SK-N-SH (cell line): ENCODE data around the gene KIF13A. TPM values are rescaled to one million over a fixed set of nuclear protein-coding genes. Genes with fewer than 3 reads are reported as not detected.

Experiments used
- CTCF ChIA-PET: fragments of 300-600, 350-600 bp; formaldehyde crosslinking; extraction: SDS; loops from one replicate; lab custom pipeline; 2021; lab: Yijun Ruan, JAX
- POLR2A ChIA-PET: fragments of 350-600 bp; sonication (Branson Sonifier 250); formaldehyde crosslinking; extraction: SDS; loops from one replicate; lab custom pipeline; 2020; ENCODE audit warnings: antibody characterized with exemption, inconsistent platforms; lab: Yijun Ruan, JAX
- DNase-seq: peaks from one replicate; pipeline ENCODE4 v3.0.0; 2012
- H2AFZ ChIP-seq: fragments of 200-600 bp; sonication (generic); 2 replicates; pipeline ENCODE4 v1.8.1; 2016; ENCODE audit warnings: antibody characterized with exemption, mild to moderate bottlenecking, low read depth
- H3F3A ChIP-seq: fragments of 200-600 bp; sonication (generic); replicated peaks from 2 replicates; pipeline ENCODE3; 2016; ENCODE audit warnings: antibody characterized with exemption, mild to moderate bottlenecking; ENCODE audit not compliant: insufficient read depth
- H3K27ac ChIP-seq, 2 experiments: fragments of 200-500 bp in 1 of 2; fragments of 200-600 bp in 1 of 2; sonication (Bioruptor generic) in 1 of 2; sonication (generic), shearing (Covaris generic) in 1 of 2; 2 replicates each; pipeline versions ENCODE4 v1.5.1 to v1.6.1; 2014 to 2016; ENCODE audit warnings: low read depth in 2 of 2, inconsistent platforms in 1 of 2, low read length in 1 of 2, mild to moderate bottlenecking in 1 of 2, mixed read lengths in 1 of 2
- H3K27me3 ChIP-seq: fragments of 200-600 bp; sonication (generic), shearing (Covaris generic); 2 replicates; pipeline ENCODE4 v1.6.1; 2016; ENCODE audit warnings: mixed run types; ENCODE audit not compliant: insufficient read depth
- H3K36me3 ChIP-seq, 2 experiments: fragments of 200-500 bp in 1 of 2; fragments of 200-600 bp in 1 of 2; sonication (Bioruptor generic) in 1 of 2; sonication (generic) in 1 of 2; replicated peaks in 1 of 2; 2 replicates each; pipeline versions ENCODE3 to v1.5.1; 2014 to 2016; ENCODE audit warnings: low read length in 1 of 2, mild to moderate bottlenecking in 1 of 2; ENCODE audit not compliant: insufficient read depth in 2 of 2, control insufficient read depth in 1 of 2
- H3K4me1 ChIP-seq, 2 experiments: fragments of 200-500 bp in 1 of 2; fragments of 200-600 bp in 1 of 2; sonication (Bioruptor generic) in 1 of 2; sonication (generic), shearing (Covaris generic) in 1 of 2; 2 replicates each; pipeline versions ENCODE4 v1.5.1 to v1.6.1; 2014 to 2016; ENCODE audit warnings: low read depth in 1 of 2, low read length in 1 of 2, mixed run types in 1 of 2; ENCODE audit not compliant: insufficient read depth in 2 of 2, control insufficient read depth in 1 of 2
- H3K4me2 ChIP-seq: fragments of 200-600 bp; sonication (generic), shearing (Covaris generic); 2 replicates; pipeline ENCODE4 v1.6.1; 2017; ENCODE audit warnings: mixed run types
- H3K4me3 ChIP-seq, 2 experiments: fragments of 200-500 bp in 1 of 2; fragments of 200-600 bp in 1 of 2; sonication (Bioruptor generic) in 1 of 2; sonication (generic), shearing (Covaris generic) in 1 of 2; 2 replicates each; pipeline versions ENCODE4 v1.5.1 to v1.8.1; 2014 to 2016; ENCODE audit warnings: low read depth in 2 of 2, inconsistent platforms in 1 of 2, low read length in 1 of 2, mild to moderate bottlenecking in 1 of 2, mixed read lengths in 1 of 2, moderate library complexity in 1 of 2
- H3K79me2 ChIP-seq: fragments of 200-600 bp; sonication (generic); 2 replicates; pipeline ENCODE4 v1.8.1; 2017; ENCODE audit warnings: mild to moderate bottlenecking; ENCODE audit not compliant: insufficient read depth
- H3K9ac ChIP-seq: fragments of 200-600 bp; sonication (generic); 2 replicates; pipeline ENCODE4 v1.6.1; 2017; ENCODE audit warnings: mixed run types
- H3K9me2 ChIP-seq: fragments of 200-600 bp; sonication (generic); 2 replicates; pipeline ENCODE4 v1.6.1; 2017; ENCODE audit warnings: mixed run types
- H3K9me3 ChIP-seq: fragments of 200-600 bp; sonication (generic); 2 replicates; pipeline ENCODE4 v1.6.1; 2017; ENCODE audit warnings: mixed run types, mild to moderate bottlenecking, moderate library complexity
- H4K20me1 ChIP-seq: fragments of 200-600 bp; sonication (generic); 2 replicates; pipeline ENCODE4 v1.6.1; 2017; ENCODE audit warnings: mild to moderate bottlenecking, mixed run types; ENCODE audit not compliant: insufficient read depth
- CHD2 ChIP-seq: fragments of 150-350 bp; IDR thresholded peaks from 2 replicates; pipeline ENCODE4 v1.6.1; 2018; ENCODE audit warnings: low read length; ENCODE audit not compliant: partially characterized antibody
- EZH2phosphoT487 ChIP-seq: fragments of 200-600 bp; sonication (generic); IDR thresholded peaks from 2 replicates; pipeline ENCODE4 v1.6.1; 2017; ENCODE audit warnings: low read depth, mixed run types, mild to moderate bottlenecking, antibody characterized with exemption, moderate library complexity, borderline replicate concordance
- GABPA ChIP-seq: IDR thresholded peaks from 2 replicates; pipeline ENCODE4 v1.4.0; 2012; ENCODE audit warnings: low read depth, mild to moderate bottlenecking
- MXI1 ChIP-seq: IDR thresholded peaks from 2 replicates; pipeline ENCODE4 v1.6.1; 2012; ENCODE audit warnings: mild to moderate bottlenecking, low read depth, low read length, improper control_type of control experiment
- NRF1 ChIP-seq: IDR thresholded peaks from 2 replicates; pipeline ENCODE4 v1.6.1; 2012; ENCODE audit warnings: low read depth, mild to moderate bottlenecking, low read length
- RCOR1 ChIP-seq: fragments of 150-350 bp; IDR thresholded peaks from 2 replicates; pipeline ENCODE4 v1.6.1; 2017; ENCODE audit warnings: antibody characterized with exemption, low read length
- RFX5 ChIP-seq: IDR thresholded peaks from 2 replicates; pipeline ENCODE4 v1.6.1; 2012; ENCODE audit warnings: mild to moderate bottlenecking, improper control_type of control experiment, low read length
- RXRA ChIP-seq: IDR thresholded peaks from 2 replicates; pipeline ENCODE4 v1.4.0; 2012; ENCODE audit warnings: low read depth, mild to moderate bottlenecking, borderline replicate concordance
- YY1 ChIP-seq: IDR thresholded peaks from 2 replicates; pipeline ENCODE4 v1.4.0; 2012; ENCODE audit warnings: low read depth, mild to moderate bottlenecking
- WGBS: methylation state at CpG from one replicate; pipeline ENCODE4 v1.1.6; 2017; ENCODE audit warnings: low lambda C conversion rate; 5-methylcytosine and 5-hydroxymethylcytosine counted together
- polyA plus RNA-seq, 3 experiments: library from polyadenylated mRNA; depleted of rRNA; stranded (reverse); fragments of >200 nt; gene quantifications; 2 replicates each; pipeline ENCODE4 v1.2.3, GENCODE V29; 2012
- TF ChIP-seq, protein P1 (sequence below): IDR thresholded peaks from 2 replicates; pipeline ENCODE4 v1.4.0; 2012; ENCODE audit warnings: low read depth
- TF ChIP-seq, protein P2 (sequence below): fragments of 200-600 bp; sonication (generic); IDR thresholded peaks from 2 replicates; pipeline ENCODE4 v1.6.1; 2017; ENCODE audit warnings: antibody characterized with exemption, mild to moderate bottlenecking, moderate library complexity

Gene KIF13A
- polyA plus RNA-seq, 1 of the 3 experiments (the other 2 are of a cell fraction): 18.2 TPM

DNA sequence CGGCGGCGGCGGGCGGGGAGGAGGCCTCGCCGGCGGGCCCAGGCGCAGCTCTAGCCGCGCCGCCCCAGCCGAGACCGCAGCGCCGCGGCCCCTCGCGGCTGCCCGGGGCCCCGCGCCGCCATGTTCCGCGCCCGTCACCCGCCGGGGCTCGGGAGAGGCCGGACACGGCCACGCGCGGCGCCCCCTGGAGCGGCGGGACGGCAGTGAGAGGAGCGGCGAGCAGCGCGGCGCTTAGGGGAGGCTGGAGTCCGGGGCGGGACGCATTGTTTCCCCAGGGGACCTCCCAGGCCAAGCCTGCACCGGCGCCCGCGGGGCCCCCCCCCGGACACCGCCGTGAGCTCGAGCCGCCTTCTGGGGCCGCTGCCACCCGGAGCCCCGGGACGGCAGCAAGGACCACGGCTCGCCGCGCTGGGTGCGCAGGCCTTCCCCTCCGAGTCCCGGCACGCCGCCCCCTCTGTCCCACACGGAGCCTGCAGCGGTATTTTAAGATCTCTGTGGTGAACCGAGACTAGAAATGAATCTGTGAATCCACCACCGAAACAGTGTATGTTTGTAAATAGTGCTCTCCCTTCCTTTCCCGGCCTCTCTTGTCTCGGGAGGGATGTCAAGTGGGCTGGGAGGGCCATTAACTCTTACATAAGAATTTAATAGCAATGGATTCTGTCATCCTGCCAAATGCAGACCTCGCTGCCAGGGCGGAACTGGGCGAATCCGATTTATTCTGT is 424 bp upstream of the KIF13A start (continued):
- peak; percentile 55 for TF ChIP-seq MXI1
- TF ChIP-seq, protein P1, sequence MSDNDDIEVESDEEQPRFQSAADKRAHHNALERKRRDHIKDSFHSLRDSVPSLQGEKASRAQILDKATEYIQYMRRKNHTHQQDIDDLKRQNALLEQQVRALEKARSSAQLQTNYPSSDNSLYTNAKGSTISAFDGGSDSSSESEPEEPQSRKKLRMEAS: no peak; the same call in 1 of the 2 replicates
- no peak for TF ChIP-seq GABPA
- TF ChIP-seq RXRA: no peak
- no peak for TF ChIP-seq RCOR1
- 0 out of 2 replicates have a peak, but pooled peaks have one; percentile 8 for TF ChIP-seq NRF1
- no peak for TF ChIP-seq EZH2phosphoT487
- no peak for TF ChIP-seq RFX5
- no peak for TF ChIP-seq CHD2
- TF ChIP-seq, protein P2, sequence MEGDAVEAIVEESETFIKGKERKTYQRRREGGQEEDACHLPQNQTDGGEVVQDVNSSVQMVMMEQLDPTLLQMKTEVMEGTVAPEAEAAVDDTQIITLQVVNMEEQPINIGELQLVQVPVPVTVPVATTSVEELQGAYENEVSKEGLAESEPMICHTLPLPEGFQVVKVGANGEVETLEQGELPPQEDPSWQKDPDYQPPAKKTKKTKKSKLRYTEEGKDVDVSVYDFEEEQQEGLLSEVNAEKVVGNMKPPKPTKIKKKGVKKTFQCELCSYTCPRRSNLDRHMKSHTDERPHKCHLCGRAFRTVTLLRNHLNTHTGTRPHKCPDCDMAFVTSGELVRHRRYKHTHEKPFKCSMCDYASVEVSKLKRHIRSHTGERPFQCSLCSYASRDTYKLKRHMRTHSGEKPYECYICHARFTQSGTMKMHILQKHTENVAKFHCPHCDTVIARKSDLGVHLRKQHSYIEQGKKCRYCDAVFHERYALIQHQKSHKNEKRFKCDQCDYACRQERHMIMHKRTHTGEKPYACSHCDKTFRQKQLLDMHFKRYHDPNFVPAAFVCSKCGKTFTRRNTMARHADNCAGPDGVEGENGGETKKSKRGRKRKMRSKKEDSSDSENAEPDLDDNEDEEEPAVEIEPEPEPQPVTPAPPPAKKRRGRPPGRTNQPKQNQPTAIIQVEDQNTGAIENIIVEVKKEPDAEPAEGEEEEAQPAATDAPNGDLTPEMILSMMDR: 0 out of 2 replicates have a peak, but pooled peaks have one; percentile 20

DNA sequence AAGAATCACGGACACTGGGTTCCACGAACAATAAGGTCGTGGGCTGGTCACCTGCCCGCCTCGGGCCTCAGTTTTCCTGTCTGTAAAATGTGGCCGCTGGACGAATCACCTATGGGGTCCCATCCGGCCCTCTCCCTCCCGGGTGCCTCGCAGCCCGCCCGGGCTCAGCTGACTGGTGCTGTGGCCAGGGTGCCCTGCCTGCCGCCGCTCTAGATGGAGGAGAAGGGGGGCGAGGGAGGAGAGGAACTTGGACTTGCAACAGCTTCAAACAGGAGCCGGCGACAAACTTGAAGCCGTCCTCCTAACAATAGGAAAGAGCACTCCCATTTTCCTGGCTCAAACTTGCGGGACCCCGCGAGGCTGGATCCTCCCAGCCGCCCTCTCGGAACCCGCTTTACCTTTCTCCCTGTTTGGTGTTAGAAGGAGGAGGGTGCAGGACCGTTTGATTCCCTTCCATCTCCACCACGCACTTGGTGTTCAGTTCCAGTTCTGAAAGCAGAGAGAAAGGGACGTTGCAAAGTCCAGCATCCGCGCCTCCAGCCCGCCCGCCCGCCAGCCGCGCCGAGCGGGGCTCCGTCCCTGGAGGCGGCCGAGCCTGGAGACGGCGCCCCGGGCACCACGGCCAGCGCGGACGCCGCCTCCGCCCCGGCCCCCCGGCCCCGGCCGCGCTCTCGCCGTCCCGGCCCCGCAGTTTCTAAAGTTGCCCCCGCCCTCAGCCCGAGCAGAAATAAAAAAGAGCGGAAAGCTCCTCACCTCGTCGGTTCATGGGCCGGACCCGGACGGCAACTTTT is 584 bp downstream of the KIF13A start:
- H3K4me1 ChIP-seq: peaks cover 5 to 7% of the 10 kb centered on the region in 2 experiments
- ChIA-PET CTCF (interaction anchor here (1.1 to 1.3 kb wide), 3 partner anchors 22 to 130 kb away, joined by 3 to 4 read pairs (median 3); no protein-coding TSS in a partner anchor), POLR2A (interaction anchor here (0.5 to 1.5 kb wide), 3 partner anchors 12 to 266 kb away, joined by 3 to 4 read pairs (median 3); no protein-coding TSS in a partner anchor)
- H3K4me3 ChIP-seq: peak overlapping the region; percentile 69 to 77
- H3K4me2 ChIP-seq: peak overlapping the region; percentile 92
- H3K36me3 ChIP-seq: peaks cover 0 to 14% of the 10 kb centered on the region in 2 experiments
- peak overlapping the region; percentile 86; the same call in 1 of the 2 replicates for H2AFZ ChIP-seq
- peaks cover 20% of the 10 kb centered on the region for H3F3A ChIP-seq
- peak; percentile 83 for DNase-seq
- WGBS: 2% methylated on average over 20 of the region's 65 CpGs
- H3K79me2 ChIP-seq: peaks cover 58% of the 10 kb centered on the region
- H3K9ac ChIP-seq: peak overlapping the region; percentile 92
- no peaks in the 10 kb centered on the region for H3K9me2 ChIP-seq
- no peak for TF ChIP-seq RXRA
- TF ChIP-seq YY1: peak; percentile 13; the same call in 1 of the 2 replicates
- TF ChIP-seq CHD2: peak; percentile 47
- peaks cover 27% of the 10 kb centered on the region for H4K20me1 ChIP-seq
- peak overlapping the region; percentile 85 to 87 for H3K27ac ChIP-seq
- H3K9me3 ChIP-seq: no peaks in the 10 kb centered on the region
- H3K27me3 ChIP-seq: no peaks in the 10 kb centered on the region
